Naive thymus-derived CD4-positive, alpha-beta T cell (primary cell): Measurements from ENCODE around the gene PERM1. TPM values are rescaled to one million over a fixed set of nuclear protein-coding genes. Genes with fewer than 3 reads are reported as not detected.

Experiments
- ATAC-seq: fragments of 150-1000 bp; cut with Tn5 transposase; 2 replicates; pipeline ENCODE4 v1.10.0; 2021; ENCODE audit warnings: mild to moderate bottlenecking, moderate library complexity
- CTCF ChIA-PET: fragments of 350-600 bp; sonication (Branson Sonifier 250); formaldehyde crosslinking; loops from one replicate; lab custom pipeline; 2021; ENCODE audit warnings: antibody characterized with exemption; lab: Charles Lee
- POLR2A ChIA-PET: fragments of 350-600 bp; sonication (Branson Sonifier 250); formaldehyde crosslinking; loops from one replicate; lab custom pipeline; 2021; ENCODE audit warnings: antibody characterized with exemption, inconsistent platforms; lab: Charles Lee
- DNase-seq, 9 donors: peaks; one replicate each; pipeline versions ENCODE4 v3.0.0 to v3.0.0-alpha.2; 2020 to 2022; ENCODE audit warnings: mixed read lengths in 1 of 9
- H3K27ac ChIP-seq: one replicate; pipeline ENCODE4 v1.7.0; 2013; ENCODE audit warnings: mild to moderate bottlenecking, low read depth, low read length, moderate library complexity
- H3K27me3 ChIP-seq, 2 donors: one replicate each; pipeline ENCODE4 v1.7.0; 2013; ENCODE audit warnings: low read length in 2 of 2, mild to moderate bottlenecking in 2 of 2, moderate library complexity in 2 of 2; ENCODE audit not compliant: control insufficient read depth in 2 of 2, insufficient read depth in 2 of 2
- H3K36me3 ChIP-seq, 3 experiments: 1 replicate in 2 of 3; 2 replicates in 1 of 3; pipeline ENCODE4 v1.7.0; 2013; ENCODE audit warnings: low read length in 3 of 3, mild to moderate bottlenecking in 3 of 3, moderate library complexity in 1 of 3; ENCODE audit not compliant: insufficient read depth in 3 of 3, control insufficient read depth in 2 of 3
- H3K4me1 ChIP-seq, 2 donors: one replicate each; pipeline ENCODE4 v1.7.0; 2013; ENCODE audit warnings: low read length in 2 of 2, mild to moderate bottlenecking in 2 of 2, moderate library complexity in 1 of 2; ENCODE audit not compliant: control insufficient read depth in 2 of 2, insufficient read depth in 2 of 2
- H3K4me3 ChIP-seq: 2 replicates; pipeline ENCODE4 v1.7.0; 2013; ENCODE audit warnings: mild to moderate bottlenecking, low read length
- H3K9me3 ChIP-seq, 3 experiments: 1 replicate in 2 of 3; 2 replicates in 1 of 3; pipeline ENCODE4 v1.7.0; 2013; ENCODE audit warnings: low read length in 3 of 3; ENCODE audit not compliant: control insufficient read depth in 2 of 3
- H3K27ac Mint-ChIP-seq, 9 donors: one replicate each; pipeline ENCODE4 v1.8.0; 2020 to 2022; ENCODE audit warnings: mixed read lengths in 9 of 9, mild to moderate bottlenecking in 8 of 9, moderate library complexity in 5 of 9, inconsistent platforms in 2 of 9
- H3K27me3 Mint-ChIP-seq, 5 donors: one replicate each; pipeline ENCODE4 v1.8.0; 2021 to 2022; ENCODE audit warnings: mixed read lengths in 5 of 5, mild to moderate bottlenecking in 1 of 5
- H3K36me3 Mint-ChIP-seq, 5 donors: one replicate each; pipeline ENCODE4 v1.8.0; 2020 to 2022; ENCODE audit warnings: mixed read lengths in 5 of 5, mild to moderate bottlenecking in 3 of 5, inconsistent platforms in 1 of 5
- H3K4me1 Mint-ChIP-seq, 7 donors: one replicate each; pipeline ENCODE4 v1.8.0; 2020 to 2022; ENCODE audit warnings: mixed read lengths in 7 of 7, mild to moderate bottlenecking in 3 of 7, inconsistent platforms in 1 of 7
- H3K4me3 Mint-ChIP-seq, 10 donors: one replicate each; pipeline ENCODE4 v1.8.0; 2020 to 2022; ENCODE audit warnings: mild to moderate bottlenecking in 10 of 10, mixed read lengths in 10 of 10, moderate library complexity in 6 of 10, inconsistent platforms in 2 of 10
- H3K9me3 Mint-ChIP-seq, 11 donors: one replicate each; pipeline ENCODE4 v1.8.0; 2020 to 2022; ENCODE audit warnings: mixed read lengths in 11 of 11, mild to moderate bottlenecking in 4 of 11, inconsistent platforms in 1 of 11, moderate library complexity in 1 of 11
- intact Hi-C, 2 donors: fragments of 100-400 bp; cut with micrococcal nuclease; formaldehyde crosslinking; loops; one replicate each; pipeline ENCODE4 v1.15.1; 2023
- polyA plus RNA-seq, 2 donors: library from polyadenylated mRNA; unstranded; fragments of 300-500 nt; fragmentation: Illumina TruSeq; gene quantifications; one replicate each; pipeline ENCODE4 v1.2.3, GENCODE V29; 2021
- total RNA-seq, 6 experiments: library from RNA in 5 of 6; stranded (reverse) in 5 of 6; gene quantifications; 1 replicate in 5 of 6; 2 replicates in 1 of 6; pipeline ENCODE4 v1.2.3 and lab custom pipeline; 2021 to 2026

Gene PERM1
- total and polyA plus RNA-seq, 7 experiments from 2014 or later: not detected

DNA sequence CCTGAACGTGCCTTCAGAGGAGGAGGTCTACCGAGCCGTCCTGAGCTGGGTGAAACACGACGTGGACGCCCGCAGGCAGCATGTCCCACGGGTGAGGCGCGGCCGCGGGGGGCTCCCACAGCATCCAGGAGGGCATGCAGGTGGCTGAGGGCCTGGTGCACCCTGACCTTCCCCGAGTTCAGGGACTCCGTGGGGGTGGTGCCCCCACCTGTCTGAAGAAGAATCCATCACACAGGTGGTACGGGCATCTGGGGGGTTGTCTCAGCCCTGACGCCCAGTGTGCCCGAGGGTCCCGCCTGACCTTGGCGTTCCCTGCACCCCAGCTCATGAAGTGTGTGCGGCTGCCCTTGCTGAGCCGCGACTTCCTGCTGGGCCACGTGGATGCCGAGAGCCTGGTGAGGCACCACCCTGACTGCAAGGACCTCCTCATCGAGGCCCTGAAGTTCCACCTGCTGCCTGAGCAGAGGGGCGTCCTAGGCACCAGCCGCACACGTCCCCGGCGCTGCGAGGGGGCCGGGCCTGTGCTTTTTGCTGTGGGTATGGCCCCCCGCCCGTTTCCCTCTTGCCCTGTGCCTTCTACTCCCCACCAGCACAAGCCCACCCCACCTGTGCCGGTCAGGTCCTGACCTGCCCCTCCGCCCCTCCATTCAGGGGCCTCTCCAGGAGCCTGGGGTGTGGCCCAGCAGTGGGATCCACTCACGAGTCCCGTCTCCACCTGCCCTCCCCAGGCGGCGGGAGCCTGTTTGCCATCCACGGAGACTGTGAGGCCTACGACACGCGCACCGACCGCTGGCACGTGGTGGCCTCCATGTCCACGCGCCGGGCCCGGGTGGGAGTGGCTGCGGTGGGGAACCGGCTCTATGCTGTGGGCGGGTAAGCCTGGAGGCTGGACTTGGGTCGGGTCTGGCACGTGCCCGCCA, 19.3 kb downstream of the PERM1 start:
- Mint-ChIP-seq H3K27me3 (peaks cover 0 to 2% (median 0%) of the 10 kb centered on the region in 5 donors), H3K9me3 (no peaks in the 10 kb centered on the region), H3K4me3 (peak overlapping the region in 9 of 10 donors; percentile 14 to 89 (median 55)), H3K27ac (no peak overlapping the region), H3K4me1 (peaks cover 7 to 22% (median 12%) of the 10 kb centered on the region in 7 donors), H3K36me3 (peaks cover 0 to 10% (median under 1%) of the 10 kb centered on the region in 5 donors)
- DNase-seq: no peak
- no peaks in the 10 kb centered on the region for H3K9me3 ChIP-seq
- no peak overlapping the region for H3K4me3 ChIP-seq
- H3K36me3 ChIP-seq: peaks cover 0 to 17% (median 0%) of the 10 kb centered on the region in 3 experiments
- intact Hi-C loops: no loop called here
- no peaks in the 10 kb centered on the region for H3K27me3 ChIP-seq
- CTCF ChIA-PET: no interaction called here
- POLR2A ChIA-PET: no interaction called here
- H3K27ac ChIP-seq: no peak overlapping the region
- no peak for ATAC-seq
- peaks cover 10 to 14% of the 10 kb centered on the region in 2 donors for H3K4me1 ChIP-seq

DNA sequence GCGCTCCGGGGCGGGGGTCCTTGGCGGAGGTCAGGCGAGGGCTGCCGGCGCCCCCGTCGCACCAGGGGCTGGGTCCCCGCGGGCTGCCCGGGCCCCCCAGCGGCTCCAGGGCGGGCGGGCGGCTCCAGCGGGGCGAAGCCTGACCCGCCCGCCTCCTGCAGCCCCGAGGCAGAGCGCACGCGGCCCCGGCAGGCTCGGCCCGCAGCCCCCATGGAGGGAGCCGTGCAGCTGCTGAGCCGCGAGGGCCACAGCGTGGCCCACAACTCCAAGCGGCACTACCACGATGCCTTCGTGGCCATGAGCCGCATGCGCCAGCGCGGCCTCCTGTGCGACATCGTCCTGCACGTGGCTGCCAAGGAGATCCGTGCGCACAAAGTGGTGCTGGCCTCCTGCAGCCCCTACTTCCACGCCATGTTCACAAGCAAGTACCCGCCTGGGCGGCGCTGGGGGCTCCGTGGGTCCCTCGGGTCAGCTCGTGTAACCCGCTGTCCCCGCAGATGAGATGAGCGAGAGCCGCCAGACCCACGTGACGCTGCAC, 20.7 kb downstream of the PERM1 start:
- H3K9me3 Mint-ChIP-seq: no peaks in the 10 kb centered on the region

DNA sequence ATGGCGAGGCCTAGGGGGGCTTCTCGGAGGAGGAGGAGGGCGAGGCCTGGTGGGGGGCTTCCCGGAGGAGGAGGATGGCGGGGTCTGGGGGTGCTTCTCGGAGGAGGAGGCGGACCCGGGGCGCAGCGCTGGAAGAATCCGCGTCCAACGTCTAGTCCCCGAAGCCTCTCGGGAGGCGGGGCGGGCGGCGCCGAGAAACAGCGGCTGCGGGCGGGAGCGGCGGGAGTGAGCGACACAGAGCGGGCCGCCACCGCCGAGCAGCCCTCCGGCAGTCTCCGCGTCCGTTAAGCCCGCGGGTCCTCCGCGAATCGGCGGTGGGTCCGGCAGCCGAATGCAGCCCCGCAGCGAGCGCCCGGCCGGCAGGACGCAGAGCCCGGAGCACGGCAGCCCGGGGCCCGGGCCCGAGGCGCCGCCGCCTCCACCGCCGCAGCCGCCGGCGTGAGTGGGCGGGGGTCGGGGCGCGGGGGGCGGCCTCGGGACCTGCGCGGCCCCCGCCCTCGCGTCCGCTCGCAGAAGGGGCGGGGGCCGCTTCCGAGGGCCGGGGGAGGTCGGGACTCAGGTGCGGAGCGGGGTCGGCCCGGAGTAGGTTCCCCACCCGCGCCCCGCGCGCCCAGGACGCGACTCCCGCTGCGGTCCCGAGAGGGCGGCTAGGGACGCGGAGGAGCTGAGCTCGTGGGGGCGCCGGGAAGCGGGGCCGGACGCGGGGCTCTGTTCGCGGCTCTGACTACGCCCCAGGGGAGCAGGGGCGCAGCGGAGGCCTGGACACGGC, 21.3 kb downstream of the PERM1 start, which contains the start of gene KLHL17:
TSS of gene KLHL17 (plus strand) at position 222 of the 769 bp plus-strand sequence. CDS start at position 332, 110 bp downstream.
- peak within 1 kb of the TSS in 7 of 9 donors; percentile 14 to 85 (median 62) for H3K27ac Mint-ChIP-seq
- CTCF ChIA-PET: no interaction called here
- H3K9me3 Mint-ChIP-seq: no peaks in the 10 kb centered on the region
- Histone ChIP-seq H3K4me3 (peak within 1 kb of the TSS; percentile 60), H3K36me3 (peaks cover 0 to 33% (median 7%) of the 10 kb centered on the region in 3 experiments), H3K4me1 (peaks cover 8 to 12% of the 10 kb centered on the region in 2 donors), H3K27me3 (no peaks in the 10 kb centered on the region), H3K9me3 (no peaks in the 10 kb centered on the region), H3K27ac (peak within 1 kb of the TSS; percentile 89)
- intact Hi-C loops: loop anchor here in 1 of 2 donors (2.0 kb wide), 1 partner anchor 16 kb away; no protein-coding TSS in a partner anchor
- H3K4me1 Mint-ChIP-seq: peaks cover 12 to 27% (median 20%) of the 10 kb centered on the region in 7 donors
- H3K27me3 Mint-ChIP-seq: peaks cover 0 to 2% (median 0%) of the 10 kb centered on the region in 5 donors
- ATAC-seq: peak; percentile 61
- H3K36me3 Mint-ChIP-seq: peaks cover 0 to 12% (median 4%) of the 10 kb centered on the region in 5 donors
- H3K4me3 Mint-ChIP-seq: peak within 1 kb of the TSS; percentile 83 to 95 (median 90)
- DNase-seq: peak; percentile 58 to 86 (median 72)
- POLR2A ChIA-PET: interaction anchor here (1.1 kb wide), 1 partner anchor 247 kb away, joined by 3 read pairs; no protein-coding TSS in a partner anchor

More for the DNA sequence above, 20.7 kb downstream of the PERM1 start:
- H3K27me3 ChIP-seq: no peaks in the 10 kb centered on the region
- CTCF ChIA-PET: no interaction called here
- Mint-ChIP-seq H3K4me1 (peaks cover 12 to 26% (median 19%) of the 10 kb centered on the region in 7 donors), H3K27ac (no peak overlapping the region), H3K27me3 (peaks cover 0 to 2% (median 0%) of the 10 kb centered on the region in 5 donors), H3K36me3 (peaks cover 0 to 12% (median 4%) of the 10 kb centered on the region in 5 donors), H3K4me3 (peak overlapping the region in 9 of 10 donors; percentile 29 to 89 (median 62))
- H3K36me3 ChIP-seq: peaks cover 0 to 26% (median 3%) of the 10 kb centered on the region in 3 experiments
- no peak overlapping the region for H3K4me3 ChIP-seq
- POLR2A ChIA-PET: interaction anchor here (0.7 to 1.1 kb wide), 2 partner anchors 39 to 246 kb away, joined by 3 read pairs; no protein-coding TSS in a partner anchor
- ATAC-seq (no peak), DNase-seq (no peak)
- intact Hi-C loops: loop anchor here in 1 of 2 donors (2.0 kb wide), 1 partner anchor 16 kb away; no protein-coding TSS in a partner anchor
- H3K9me3 ChIP-seq: no peaks in the 10 kb centered on the region
- peaks cover 11 to 12% of the 10 kb centered on the region in 2 donors for H3K4me1 ChIP-seq
- peak overlapping the region; percentile 45 for H3K27ac ChIP-seq

GRCh38 chr1:959731-960362, 22.0 kb downstream of the PERM1 start:
- peak; percentile 8 for ATAC-seq
- Histone ChIP-seq H3K27ac (peak overlapping the region; percentile 89), H3K4me3 (peak overlapping the region; percentile 60), H3K9me3 (no peaks in the 10 kb centered on the region), H3K36me3 (peaks cover 0 to 40% (median 14%) of the 10 kb centered on the region in 3 experiments), H3K27me3 (no peaks in the 10 kb centered on the region), H3K4me1 (peaks cover 8 to 12% of the 10 kb centered on the region in 2 donors)
- CTCF ChIA-PET: no interaction called here
- no peaks in the 10 kb centered on the region for H3K9me3 Mint-ChIP-seq
- H3K27ac Mint-ChIP-seq: peak overlapping the region in 5 of 9 donors; percentile 14 to 85 (median 48)
- peaks cover 5 to 12% (median 10%) of the 10 kb centered on the region in 5 donors for H3K36me3 Mint-ChIP-seq
- intact Hi-C loops: loop anchor here in 1 of 2 donors (1.0 to 2.0 kb wide), 5 partner anchors 7 to 415 kb away; partner anchors contain the start of genes AURKAIP1 and PUSL1
- H3K27me3 Mint-ChIP-seq: peaks cover 0 to 2% (median 0%) of the 10 kb centered on the region in 5 donors
- POLR2A ChIA-PET: interaction anchor here (0.9 to 1.3 kb wide), 2 partner anchors 11 to 447 kb away, joined by 4 to 5 read pairs; partner anchors contain the start of gene MRPL20
- DNase-seq: peak in 4 of 9 donors; percentile 38 to 46 (median 42)
- H3K4me3 Mint-ChIP-seq: peak overlapping the region; percentile 83 to 95 (median 90)
- peaks cover 12 to 28% (median 21%) of the 10 kb centered on the region in 7 donors for H3K4me1 Mint-ChIP-seq

DNA sequence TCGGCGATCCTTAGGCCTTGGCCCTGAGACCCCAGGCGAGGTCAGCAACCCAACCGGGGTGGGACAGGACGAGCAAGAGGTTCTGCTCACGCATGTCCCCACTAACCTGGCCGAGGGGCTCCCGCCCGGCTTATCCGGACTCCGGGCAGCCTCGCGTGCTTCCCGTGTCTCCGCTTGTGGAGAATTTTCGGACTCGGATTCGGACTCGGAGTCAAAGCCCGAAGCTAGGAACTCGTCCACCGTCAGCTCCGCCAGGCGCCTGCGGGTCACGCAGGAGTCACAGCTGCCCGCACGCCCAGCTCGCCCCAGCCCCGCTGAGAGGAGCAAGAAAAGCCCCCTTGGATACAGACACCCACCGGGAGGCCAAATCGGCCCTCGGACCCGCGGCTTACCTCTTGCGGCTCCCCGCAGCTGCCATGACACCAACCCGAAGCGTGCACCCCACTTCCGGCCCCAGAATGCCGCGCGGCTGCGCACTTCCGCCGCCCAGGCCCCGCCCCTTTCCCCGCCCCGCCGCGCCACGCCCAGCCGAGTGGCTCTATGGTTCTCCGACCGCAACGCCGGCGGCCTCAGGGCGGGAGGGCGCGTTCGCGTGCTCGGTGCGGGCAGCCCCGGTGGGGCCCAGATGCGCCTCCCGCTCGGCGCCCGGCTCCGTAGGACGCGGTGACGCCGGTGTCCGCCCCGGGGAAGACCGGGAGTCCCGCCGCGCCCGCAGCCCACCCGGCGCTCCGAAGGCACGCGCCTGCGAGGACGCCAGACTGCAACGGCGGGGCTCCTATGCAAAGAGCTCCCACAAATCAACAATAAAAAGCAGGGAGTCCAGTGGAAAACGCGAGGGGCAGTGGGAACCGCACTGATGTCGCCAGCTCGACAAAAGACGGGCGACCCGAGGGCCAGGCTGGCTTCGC, 22.8 kb downstream of the PERM1 start, which contains the start of gene NOC2L:
TSS of gene NOC2L (minus strand) at position 434 of the 908 bp plus-strand sequence. CDS start at position 418, 16 bp downstream.
- Mint-ChIP-seq H3K27ac (peak within 1 kb of the TSS; percentile 48 to 85 (median 77)), H3K4me3 (peak within 1 kb of the TSS; percentile 83 to 95 (median 90)), H3K4me1 (peaks cover 12 to 28% (median 21%) of the 10 kb centered on the region in 7 donors), H3K27me3 (peaks cover 0 to 2% (median 0%) of the 10 kb centered on the region in 5 donors), H3K9me3 (no peaks in the 10 kb centered on the region), H3K36me3 (peaks cover 9 to 17% (median 10%) of the 10 kb centered on the region in 5 donors)
- intact Hi-C loops: loop anchor here in 1 of 2 donors (1.0 kb wide), 4 partner anchors 8 to 416 kb away; partner anchors contain the start of genes AURKAIP1 and PUSL1
- Histone ChIP-seq H3K9me3 (no peaks in the 10 kb centered on the region), H3K4me1 (peaks cover 8 to 12% of the 10 kb centered on the region in 2 donors), H3K36me3 (peaks cover 0 to 48% (median 14%) of the 10 kb centered on the region in 3 experiments), H3K27me3 (no peaks in the 10 kb centered on the region), H3K4me3 (peak within 1 kb of the TSS; percentile 87), H3K27ac (peak within 1 kb of the TSS; percentile 89)
- ChIA-PET CTCF (no interaction called here), POLR2A (interaction anchor here (0.9 to 1.3 kb wide), 3 partner anchors 11 to 448 kb away, joined by 4 to 5 read pairs (median 5); partner anchors contain the start of gene MRPL20)
- ATAC-seq (peak; percentile 96), DNase-seq (peak; percentile 84 to 97 (median 92))
